GM21381 (cell line): ENCODE data around the gene SPRN.
"Not testable (repeated sequence)": the region's sequence is repeated elsewhere in the genome, so short reads cannot be mapped to it uniquely, and the experiment has no call there.

Experiments
- ATAC-seq: cut with Tn5 transposase; IDR thresholded peaks from one replicate; pipeline ENCODE4 v1.9.1; 2021; ENCODE audit warnings: mild to moderate bottlenecking, moderate library complexity; ENCODE audit not compliant: unreplicated experiment

Gene SPRN

DNA sequence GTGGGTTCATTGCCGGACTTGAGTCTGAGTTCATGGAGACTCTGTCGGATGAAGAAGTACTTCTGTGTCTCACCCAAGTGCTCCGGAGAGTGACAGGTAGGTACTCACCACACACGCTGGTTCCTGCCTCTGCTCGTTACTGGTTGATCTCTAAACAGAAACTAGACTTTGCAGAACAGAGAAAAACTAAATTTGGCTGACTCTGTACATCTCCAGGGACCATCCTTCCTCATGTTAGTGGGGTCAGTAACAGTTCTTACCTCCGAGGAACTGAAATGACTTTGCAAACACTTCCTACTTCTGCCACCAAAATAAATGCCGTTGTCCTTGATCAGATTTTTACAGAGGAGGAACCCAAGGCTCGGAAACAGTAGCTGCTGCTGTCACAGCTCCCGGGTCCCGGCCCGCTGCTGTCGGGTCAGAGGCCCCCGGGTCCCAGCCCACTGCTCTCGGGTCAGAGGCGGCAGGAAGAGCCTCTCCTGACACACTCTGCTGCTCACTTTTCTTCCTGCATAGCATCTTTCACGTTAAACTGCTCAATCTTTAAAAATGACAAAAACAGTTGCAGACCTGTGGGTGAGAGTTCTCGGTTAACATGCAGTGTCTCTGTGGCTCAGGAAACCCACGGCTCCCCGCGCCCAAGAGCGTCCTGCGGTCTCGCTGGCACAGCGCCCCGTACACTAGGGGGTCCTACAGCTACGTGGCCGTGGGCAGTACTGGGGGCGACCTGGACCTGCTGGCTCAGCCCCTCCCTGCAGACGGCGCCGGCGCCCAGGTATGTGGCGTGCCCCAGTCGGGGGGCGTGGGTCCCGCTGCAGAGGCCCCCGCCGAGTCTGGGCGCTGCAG, 35.2 kb downstream of the SPRN start:
- peak; percentile 75 for ATAC-seq

DNA sequence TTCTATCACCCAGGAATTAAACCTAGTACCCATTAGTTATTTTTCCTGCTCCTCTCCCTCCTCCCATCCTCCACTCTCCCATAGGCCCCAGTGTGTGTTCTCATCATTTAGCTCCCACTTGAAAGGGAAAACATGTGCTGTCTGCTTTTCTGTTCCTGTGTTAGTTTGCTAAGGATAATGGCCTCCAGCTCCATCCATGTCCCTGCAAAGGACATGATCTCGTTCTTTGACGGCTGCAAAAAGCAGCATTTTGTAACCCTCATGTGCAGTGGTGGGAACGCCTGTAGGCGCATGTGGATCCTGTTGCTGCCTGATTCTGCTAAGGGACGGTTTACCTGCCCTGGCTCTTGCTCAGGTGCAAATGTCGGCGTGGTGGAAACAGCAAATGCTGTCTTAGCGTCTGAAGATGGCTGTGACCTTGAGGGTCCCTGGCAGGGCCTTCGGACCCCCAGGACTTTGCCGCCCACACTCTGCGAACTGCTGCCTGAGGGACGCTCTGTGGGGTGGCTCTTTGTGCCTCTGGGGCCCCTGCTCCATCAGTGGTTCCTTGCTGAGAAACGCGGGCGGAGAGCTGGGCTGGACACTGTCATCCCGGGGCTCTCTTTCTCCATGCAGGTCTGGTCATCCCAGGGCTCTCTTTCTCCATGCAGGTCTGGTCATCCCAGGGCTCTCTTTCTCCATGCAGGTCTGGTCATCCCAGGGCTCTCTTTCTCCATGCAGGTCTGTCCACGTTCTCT, 36.0 kb downstream of the SPRN start:
- ATAC-seq, result peak; percentile 2

DNA sequence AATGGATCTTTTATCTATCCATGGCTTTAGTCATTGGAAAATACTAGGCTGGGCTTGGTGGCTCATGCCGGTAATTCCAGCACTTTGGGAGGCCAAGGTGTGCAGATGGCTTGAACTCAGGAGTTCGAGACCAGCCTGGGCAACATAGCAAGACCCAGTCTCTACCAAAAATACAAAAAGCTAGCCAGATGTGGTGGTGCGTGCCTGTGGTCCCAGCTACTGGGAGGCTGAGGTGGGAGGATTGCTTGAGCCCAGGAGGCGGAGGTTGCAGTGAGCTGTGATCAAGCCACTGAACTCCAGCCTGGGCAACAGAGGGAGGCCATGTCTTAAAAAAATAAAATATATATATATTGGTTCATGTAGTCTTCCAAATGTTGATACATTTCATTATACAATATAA, 37.5 kb downstream of the SPRN start:
- ATAC-seq, result not testable (repeated sequence)

DNA sequence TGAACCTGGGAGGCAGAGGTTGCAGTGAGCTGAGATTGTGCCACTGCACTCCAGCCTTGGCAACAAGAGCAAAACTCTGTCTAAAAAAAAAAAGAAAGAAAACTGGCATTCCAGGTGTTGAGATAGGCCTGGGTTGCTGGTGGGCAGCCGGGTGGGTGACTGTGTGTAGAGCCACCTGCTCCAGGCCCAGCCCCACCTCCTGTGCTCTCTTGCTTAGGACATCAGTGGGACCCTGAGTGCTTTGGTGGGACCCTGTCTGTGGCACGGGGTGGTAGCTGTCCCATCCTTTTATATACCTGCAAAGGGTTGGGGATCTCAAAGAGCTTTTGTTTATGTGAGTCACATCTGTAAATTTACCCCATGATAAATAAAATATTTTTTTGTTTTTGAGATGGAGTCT, 39.2 kb downstream of the SPRN start:
- no peak for ATAC-seq

DNA sequence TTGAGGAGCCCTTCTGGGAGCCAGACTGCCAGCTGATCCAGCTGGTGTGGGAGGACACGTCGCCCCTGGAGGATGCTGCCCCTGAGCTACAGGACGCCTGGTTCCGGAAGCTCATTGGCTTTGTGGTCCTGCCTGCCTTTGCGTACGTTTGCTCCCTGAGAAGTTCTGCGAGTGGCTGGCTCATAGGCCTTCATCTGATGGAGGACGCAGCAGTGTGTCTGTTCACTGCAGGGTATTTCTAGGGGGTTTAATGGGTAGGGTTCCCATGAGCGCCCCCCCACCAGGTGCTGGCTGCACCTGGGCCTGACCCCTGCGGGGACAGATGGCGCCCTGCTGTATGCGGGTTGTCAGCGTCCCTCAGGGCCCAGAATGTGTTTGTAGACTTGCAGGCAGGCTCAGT, 40.4 kb downstream of the SPRN start:
- no peak for ATAC-seq

DNA sequence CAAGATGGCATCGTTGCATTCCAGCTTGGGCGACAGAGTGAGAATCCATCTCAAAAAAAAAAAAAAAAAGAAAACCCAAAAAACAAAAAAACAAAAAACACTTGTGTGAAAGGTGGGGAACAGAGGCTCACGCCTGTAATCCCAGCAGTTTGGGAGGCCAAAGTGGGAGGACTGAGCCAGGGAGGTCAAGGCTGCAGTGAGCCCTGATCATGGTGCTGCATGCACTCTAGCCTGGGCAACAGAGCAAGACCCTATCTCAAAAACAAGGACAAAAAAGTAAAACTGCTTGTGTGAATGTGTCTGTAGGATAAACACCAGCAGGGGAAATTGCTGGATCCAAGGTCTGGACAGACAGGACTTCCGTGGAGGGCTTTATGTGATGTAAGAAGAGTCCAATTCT, 40.9 kb downstream of the SPRN start:
- no peak for ATAC-seq

DNA sequence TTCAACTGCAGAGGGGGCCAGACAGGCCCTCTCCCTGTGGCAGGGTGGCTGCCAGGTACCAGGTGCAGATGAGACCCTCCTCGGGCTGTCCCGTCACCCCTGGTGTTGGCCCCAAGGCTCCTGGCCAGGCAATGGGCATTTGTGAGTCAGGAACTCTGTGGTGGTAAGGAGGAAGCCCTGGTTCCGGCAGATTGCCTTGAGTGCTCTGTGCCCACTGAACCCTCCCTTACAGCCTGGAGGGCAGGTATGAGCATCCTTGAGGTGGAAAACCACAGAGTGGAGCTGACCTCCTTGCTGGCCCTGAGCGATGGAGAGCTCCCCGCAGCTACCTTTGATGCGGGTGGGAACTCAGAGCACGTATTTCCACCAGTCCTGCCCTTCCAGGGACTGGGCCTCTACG, 43.4 kb downstream of the SPRN start:
- no peak for ATAC-seq

DNA sequence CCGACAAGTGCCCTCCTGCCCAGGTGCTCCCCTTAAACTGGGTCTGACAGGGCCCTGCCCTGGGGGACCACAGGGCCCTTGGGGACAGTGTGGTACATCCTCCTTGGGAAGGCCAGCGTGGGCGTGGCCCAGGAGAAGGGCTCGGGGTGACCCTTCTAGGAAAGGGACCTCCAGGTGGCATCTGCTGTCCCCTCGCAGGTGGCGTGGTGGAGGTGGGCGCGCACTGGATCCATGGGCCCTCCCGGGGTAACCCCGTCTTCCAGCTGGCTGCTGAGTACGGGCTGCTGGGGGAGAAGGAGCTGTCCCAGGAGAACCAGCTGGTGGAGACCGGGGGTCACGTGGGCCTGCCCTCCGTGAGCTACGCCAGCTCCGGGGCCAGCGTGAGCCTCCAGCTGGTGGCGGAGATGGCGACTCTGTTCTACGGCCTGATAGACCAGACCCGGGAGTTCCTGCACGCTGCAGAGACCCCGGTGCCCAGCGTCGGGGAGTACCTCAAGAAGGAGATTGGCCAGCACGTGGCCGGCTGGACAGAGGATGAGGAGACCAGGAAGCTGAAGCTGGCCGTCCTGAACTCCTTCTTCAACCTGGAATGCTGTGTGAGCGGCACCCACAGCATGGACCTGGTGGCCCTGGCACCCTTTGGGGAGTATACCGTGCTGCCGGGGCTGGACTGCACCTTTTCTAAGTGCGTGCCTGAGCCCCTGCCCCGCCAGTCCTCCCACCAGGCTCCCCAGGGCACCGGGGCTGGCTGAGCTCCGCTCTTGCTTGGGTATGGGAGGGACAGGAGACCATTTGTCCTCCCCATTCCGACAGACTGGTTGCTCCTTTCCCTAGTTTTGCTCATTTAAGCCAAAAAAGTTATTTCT, 44.4 kb downstream of the SPRN start:
- no peak for ATAC-seq

DNA sequence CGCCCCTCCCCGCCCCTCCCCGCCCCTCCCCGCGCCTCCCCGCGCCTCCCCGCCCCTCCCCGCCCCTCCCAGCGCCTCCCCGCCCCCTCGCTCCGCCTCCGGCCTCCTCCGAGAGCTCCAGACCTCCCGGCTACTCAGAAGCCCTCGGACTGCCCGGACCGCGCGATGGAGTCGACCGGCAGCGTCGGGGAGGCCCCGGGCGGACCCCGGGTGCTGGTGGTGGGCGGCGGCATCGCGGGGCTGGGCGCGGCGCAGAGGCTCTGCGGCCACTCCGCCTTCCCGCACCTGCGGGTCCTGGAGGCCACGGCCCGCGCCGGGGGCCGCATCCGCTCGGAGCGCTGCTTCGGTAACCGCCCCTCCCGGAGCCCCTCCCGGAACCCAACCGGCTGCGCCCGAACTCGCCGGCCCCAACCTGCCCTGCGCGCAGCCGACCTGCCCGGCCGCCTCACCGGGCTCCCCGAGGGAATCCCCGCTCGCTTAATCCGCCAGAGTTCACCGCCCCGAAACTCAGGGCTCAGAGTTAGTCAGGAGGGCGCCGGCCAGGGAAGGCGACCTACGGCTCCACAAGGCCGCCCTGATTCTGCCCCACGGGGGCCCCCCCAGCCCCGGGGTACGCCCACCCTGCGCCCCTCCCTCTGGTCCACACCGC, 45.1 kb downstream of the SPRN start, which contains the start of gene PAOX:
PAOX (plus strand) TSS at position 111 of the 649 bp plus-strand sequence; CDS start at position 166, 55 bp downstream.
- peak; percentile 53 for ATAC-seq

DNA sequence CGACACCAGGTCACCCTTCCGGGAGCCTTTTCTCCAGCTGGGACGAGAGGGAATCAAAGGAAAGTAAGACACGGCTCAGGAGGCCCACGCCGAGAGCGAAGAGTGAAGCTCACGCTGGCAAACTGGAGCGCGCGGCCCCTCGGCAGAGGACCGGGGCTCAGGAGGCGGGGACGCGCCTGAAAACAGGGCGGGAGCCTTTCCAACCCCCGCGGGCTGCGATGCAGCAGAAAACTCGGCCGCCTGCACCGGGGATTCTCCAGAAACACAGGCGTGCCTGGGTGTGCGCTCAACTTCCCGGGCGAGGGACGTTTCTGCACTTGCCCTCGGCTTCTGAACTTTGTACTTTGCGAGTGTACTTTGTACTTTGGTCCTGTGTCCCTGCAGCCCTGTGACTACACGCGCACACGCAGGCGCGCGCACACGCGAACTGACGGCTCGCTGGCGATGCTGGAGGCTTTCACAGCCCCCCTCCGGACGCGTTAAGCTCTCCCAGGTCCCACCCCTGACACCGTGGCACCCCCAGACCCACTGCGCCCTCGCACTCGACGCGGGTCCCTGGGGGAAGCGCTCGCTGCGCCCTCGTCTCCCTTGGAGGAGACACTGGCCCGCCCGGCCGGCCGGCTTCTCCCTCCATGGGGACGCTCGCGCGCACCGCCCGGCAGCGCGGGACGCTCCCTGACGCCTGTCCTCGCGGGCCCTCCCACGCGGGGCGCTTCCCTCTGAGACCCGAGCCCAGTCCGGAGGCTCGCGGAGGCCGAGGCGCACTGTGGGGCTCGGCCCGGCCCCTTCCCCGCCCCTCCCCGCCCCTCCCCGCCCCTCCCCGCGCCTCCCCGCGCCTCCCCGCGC, 46.0 kb downstream of the SPRN start:
- ATAC-seq, result peak; percentile 45

DNA sequence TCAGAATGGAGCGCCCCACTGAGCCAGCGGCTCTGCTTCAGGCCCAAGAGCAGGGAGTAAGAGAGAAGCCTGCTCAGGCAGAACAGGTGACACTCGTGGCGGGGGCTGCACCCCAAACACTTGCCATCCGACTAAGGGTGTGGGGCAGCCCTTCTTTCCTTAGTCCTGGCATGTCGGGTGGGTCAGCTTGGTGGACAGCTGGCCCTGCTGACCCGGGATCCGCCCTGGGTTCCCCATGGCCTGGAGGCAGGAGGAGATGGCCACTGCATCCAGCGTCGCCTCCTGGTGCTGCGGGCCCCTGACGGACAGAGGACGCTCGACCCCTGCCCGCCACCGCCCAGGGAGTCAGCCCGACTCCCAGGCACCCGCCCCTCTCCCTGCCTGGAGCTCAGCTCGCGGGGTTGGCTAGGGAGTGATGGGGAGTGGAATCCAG, 46.6 kb downstream of the SPRN start:
- no peak for ATAC-seq

DNA sequence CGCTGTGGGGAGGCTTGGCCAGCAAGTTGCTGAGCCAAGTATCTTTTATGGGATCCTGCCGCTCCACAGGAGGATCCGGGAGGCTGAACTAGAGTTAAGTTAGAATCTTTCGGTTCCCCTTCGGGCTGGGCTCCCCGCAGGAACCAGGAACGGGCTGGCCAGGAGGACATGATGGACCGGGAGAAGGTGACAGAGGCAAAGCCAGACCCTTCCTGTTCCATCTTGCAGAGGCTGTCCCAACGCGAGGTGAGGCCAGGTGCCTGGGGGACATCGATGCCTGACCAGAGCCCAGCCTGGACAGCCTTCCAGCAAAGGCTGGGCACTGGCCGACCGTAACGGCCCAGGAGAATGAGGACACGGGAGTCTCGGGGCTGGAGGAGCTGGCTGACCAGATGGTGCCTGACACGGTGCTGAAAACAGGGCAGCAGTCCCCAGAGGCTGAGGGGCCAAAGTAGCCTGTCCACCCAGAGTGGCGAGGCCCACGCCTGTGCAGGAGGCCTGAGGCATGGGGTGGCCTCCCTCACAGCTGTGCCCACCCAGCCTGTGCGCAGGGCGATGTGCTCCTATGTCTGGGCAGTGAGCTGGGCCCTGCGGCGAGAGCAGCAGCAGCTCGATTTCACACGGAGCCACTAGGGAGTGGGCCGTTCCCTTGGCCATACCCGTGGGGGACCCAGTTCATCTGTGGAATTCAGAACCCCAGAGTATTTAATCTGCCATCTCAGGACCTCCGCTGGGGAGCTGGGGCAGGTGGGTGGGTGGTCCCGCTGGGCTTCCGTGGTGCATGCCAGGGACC, 47.2 kb downstream of the SPRN start:
- ATAC-seq, result no peak

DNA sequence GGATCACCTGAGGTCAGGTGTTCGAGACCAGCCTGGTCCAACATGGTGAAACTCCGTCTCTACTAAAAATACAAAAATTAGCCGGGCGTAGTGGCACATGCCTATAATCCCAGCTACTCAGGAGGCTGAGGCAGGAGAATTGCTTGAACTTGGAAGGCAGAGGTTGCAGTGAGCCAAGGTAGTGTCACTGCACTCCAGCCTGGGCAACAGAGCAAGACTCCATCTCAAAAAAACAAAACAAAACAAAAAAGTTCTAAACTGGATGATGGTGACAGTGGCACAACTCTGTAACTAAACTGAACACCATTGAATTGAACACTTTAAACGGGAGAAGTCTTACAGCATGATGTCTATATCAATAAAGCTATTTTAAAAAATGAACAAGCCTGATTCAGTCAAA, 48.2 kb downstream of the SPRN start:
- ATAC-seq, result not testable (repeated sequence)

DNA sequence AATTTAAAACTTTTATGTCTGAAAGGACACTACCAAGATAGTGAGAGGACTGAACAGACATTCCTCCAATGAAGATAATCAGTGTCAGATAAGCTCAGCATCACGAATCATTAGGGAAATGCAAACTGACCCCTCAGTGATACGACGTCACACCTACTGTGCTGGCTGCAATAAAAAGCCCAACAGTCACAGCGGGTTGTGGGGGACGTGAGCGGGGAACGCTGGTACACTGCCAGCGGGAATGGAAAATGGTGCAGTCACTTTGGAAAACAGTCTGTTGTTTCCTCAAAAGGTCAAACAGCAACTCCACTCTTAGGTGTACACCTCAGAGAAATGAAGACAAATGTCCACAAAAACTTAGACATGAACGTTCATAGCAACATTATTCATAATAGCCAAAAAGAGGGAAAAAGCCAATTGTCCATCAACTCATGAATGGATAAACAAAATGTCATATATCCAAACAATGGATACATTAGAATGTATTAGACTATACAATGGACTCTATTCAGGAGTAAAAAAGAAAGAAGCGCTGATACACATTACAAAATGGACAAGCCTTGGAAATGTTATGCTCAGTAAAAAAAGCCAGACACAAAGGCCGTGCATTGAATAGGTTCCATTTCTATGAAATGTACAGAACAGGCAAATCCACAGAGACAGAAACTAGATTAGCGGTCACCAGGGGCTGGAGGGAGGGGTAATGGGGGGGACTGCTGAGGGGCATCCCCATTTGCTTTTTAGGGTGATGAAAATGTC, 48.9 kb downstream of the SPRN start:
- no peak for ATAC-seq

DNA sequence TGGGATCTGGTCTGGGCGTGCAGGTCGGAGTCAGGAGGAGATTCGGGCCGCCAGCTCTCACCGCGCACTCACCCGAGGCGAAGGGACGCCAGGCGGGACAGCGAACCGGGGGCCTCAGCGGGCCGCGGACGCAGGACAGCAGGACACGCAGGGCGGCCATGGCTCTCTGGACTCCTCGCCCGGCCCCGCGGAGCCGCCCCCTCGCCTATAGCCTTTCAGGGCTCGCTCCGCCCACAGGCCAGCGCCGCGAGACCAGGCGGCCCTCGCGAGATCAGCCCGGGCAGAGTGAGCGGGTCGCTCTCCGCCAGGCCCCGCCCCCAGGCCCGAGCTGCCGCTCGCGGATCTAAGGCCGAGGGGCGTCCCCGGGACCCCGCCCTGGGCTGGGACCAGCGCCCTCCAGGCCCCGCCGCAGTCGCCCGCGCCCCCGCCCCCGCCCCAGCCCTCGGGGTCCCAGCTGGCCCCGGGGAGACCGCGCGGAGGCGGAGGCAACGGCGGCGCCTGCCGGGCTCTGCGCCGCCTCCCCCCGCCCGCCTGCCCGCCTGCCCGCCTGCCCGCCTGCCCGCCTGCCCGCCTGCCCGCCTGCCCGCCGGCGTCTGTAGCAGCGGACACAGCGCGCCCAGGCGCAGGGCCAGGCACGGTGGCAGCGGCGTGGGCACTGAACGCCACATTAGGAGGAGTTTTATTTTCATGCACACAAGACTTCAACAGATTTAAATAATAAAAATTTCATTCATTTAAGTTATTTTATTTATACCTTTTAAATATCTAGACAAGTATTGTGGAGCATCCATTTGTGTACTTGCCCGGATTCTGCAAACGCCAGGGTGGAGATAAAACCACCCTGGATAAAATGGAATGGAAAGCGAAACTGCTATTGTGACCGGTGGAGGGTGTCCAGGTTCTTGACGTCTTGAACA, 51.0 kb downstream of the SPRN start, which contains the start of gene ECHS1:
ECHS1 (minus strand) TSS at position 181 of the 917 bp plus-strand sequence; CDS start at position 160, 21 bp downstream.
- ATAC-seq, result peak; percentile 97

DNA sequence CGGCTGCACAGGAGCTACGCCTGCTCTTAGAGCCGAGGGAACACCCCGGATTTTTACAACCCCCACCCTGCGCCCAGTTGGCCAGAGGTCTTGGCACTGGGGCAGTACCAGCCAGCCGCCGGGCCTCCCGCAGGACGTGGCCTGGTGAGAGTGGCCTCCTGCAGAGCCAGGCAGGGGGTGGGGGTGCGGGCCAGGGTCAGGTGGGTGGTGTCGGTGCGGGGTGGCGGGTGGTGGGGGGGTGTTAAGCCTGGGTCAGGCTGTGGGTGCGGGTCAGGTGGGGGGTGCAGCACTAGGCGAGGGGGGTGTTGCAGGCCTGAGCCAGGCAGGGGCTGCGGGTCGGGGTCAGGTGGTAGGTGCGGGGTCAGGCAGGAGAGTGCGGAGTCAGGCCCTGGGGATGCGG, 51.9 kb downstream of the SPRN start:
- ATAC-seq, result no peak
